Activated CD8-positive, alpha-beta T cell treated with anti-CD3 and anti-CD28 coated beads for 36 hours (primary cell): ENCODE measurements around the gene TEX29. TPM values are rescaled to one million over a fixed set of nuclear protein-coding genes. Genes with fewer than 3 reads are reported as not detected.

Source experiments
- ATAC-seq: fragments of 200-7000 bp; cut with Tn5 transposase; one replicate; pipeline ENCODE4 v1.10.0; 2021; ENCODE audit warnings: mild to moderate bottlenecking, moderate library complexity
- CTCF ChIA-PET: fragments of 350-600 bp; sonication (Branson Sonifier 250); formaldehyde crosslinking; loops from one replicate; lab custom pipeline; 2021; ENCODE audit warnings: antibody characterized with exemption; lab: Charles Lee
- POLR2A ChIA-PET: fragments of 350-600 bp; sonication (Branson Sonifier 250); formaldehyde crosslinking; loops from one replicate; lab custom pipeline; 2021; ENCODE audit warnings: antibody characterized with exemption; lab: Charles Lee
- DNase-seq: peaks from one replicate; pipeline ENCODE4 v3.0.0-alpha.2; 2020
- H3K27ac Mint-ChIP-seq: one replicate; pipeline ENCODE4 v1.8.0; 2021; ENCODE audit warnings: mild to moderate bottlenecking, mixed read lengths
- H3K27me3 Mint-ChIP-seq: one replicate; pipeline ENCODE4 v1.8.0; 2021; ENCODE audit warnings: mixed read lengths
- H3K36me3 Mint-ChIP-seq: one replicate; pipeline ENCODE4 v1.8.0; 2021; ENCODE audit warnings: low read depth, mixed read lengths
- H3K4me1 Mint-ChIP-seq: one replicate; pipeline ENCODE4 v1.8.0; 2021; ENCODE audit warnings: low read depth, mixed read lengths
- H3K4me3 Mint-ChIP-seq: one replicate; pipeline ENCODE4 v1.8.0; 2021; ENCODE audit warnings: mild to moderate bottlenecking, moderate library complexity, mixed read lengths
- H3K9me3 Mint-ChIP-seq: one replicate; pipeline ENCODE4 v1.8.0; 2021; ENCODE audit warnings: mixed read lengths
- CTCF ChIP-seq: fragments of 200-600 bp; IDR thresholded peaks from one replicate; pipeline ENCODE4 v1.8.0; 2022; ENCODE audit warnings: antibody characterized with exemption, mild to moderate bottlenecking
- intact Hi-C: fragments of 100-400 bp; cut with micrococcal nuclease; formaldehyde crosslinking; loops from one replicate; pipeline ENCODE4 v1.10.0; 2022
- total RNA-seq, 2 experiments: library from RNA; stranded (reverse); gene quantifications; one replicate each; pipeline ENCODE4 v1.2.3, GENCODE V29; 2021

Gene TEX29
- total RNA-seq, 2 experiments from 2014 or later: 0.50 to 0.67 TPM

GRCh38 chr13:111385183-111385857, 64.9 kb downstream of the TEX29 start:
- ChIA-PET POLR2A (no interaction called here), CTCF (no interaction called here)
- ATAC-seq: no peak
- peak overlapping the region; percentile 11 for H3K4me3 Mint-ChIP-seq
- DNase-seq: no peak
- intact Hi-C loops: no loop called here
- no peaks in the 10 kb centered on the region for H3K27me3 Mint-ChIP-seq
- no peaks in the 10 kb centered on the region for H3K9me3 Mint-ChIP-seq
- TF ChIP-seq CTCF: no peak
- H3K4me1 Mint-ChIP-seq: peaks cover 36% of the 10 kb centered on the region
- peak overlapping the region; percentile 27 for H3K27ac Mint-ChIP-seq
- no peaks in the 10 kb centered on the region for H3K36me3 Mint-ChIP-seq

GRCh38 chr13:111387026-111387871, 66.8 kb downstream of the TEX29 start:
- no peaks in the 10 kb centered on the region for H3K9me3 Mint-ChIP-seq
- H3K4me3 Mint-ChIP-seq: no peak overlapping the region
- H3K36me3 Mint-ChIP-seq: no peaks in the 10 kb centered on the region
- ChIA-PET CTCF (no interaction called here), POLR2A (no interaction called here)
- H3K4me1 Mint-ChIP-seq: peaks cover 36% of the 10 kb centered on the region
- ATAC-seq (peak; percentile 46), DNase-seq (peak; percentile 40)
- TF ChIP-seq CTCF: no peak
- intact Hi-C loops: no loop called here
- H3K27me3 Mint-ChIP-seq: no peaks in the 10 kb centered on the region
- no peak overlapping the region for H3K27ac Mint-ChIP-seq

- ChIA-PET POLR2A (no interaction called here), CTCF (no interaction called here)
- H3K9me3 Mint-ChIP-seq: no peaks in the 10 kb centered on the region
- intact Hi-C loops: no loop called here
- no peak overlapping the region for H3K4me3 Mint-ChIP-seq
- H3K4me1 Mint-ChIP-seq: peaks cover 36% of the 10 kb centered on the region
- H3K27ac Mint-ChIP-seq: no peak overlapping the region
- ATAC-seq (no peak), DNase-seq (no peak)
- H3K36me3 Mint-ChIP-seq: no peaks in the 10 kb centered on the region
- no peaks in the 10 kb centered on the region for H3K27me3 Mint-ChIP-seq
- TF ChIP-seq CTCF: no peak
Observed at GRCh38 chr13:111387945-111388600, 67.6 kb downstream of the TEX29 start.

GRCh38 chr13:111388851-111389500, 68.5 kb downstream of the TEX29 start:
- intact Hi-C loops: no loop called here
- ChIA-PET CTCF (interaction anchor here (1.0 kb wide), 1 partner anchor 15 kb away, joined by 3 read pairs; no protein-coding TSS in a partner anchor), POLR2A (no interaction called here)
- Mint-ChIP-seq H3K9me3 (no peaks in the 10 kb centered on the region), H3K4me1 (peaks cover 33% of the 10 kb centered on the region), H3K36me3 (no peaks in the 10 kb centered on the region), H3K27ac (no peak overlapping the region), H3K27me3 (no peaks in the 10 kb centered on the region), H3K4me3 (peak overlapping the region; percentile 19)
- DNase-seq: peak; percentile 65
- peak; percentile 68 for ATAC-seq
- no peak for TF ChIP-seq CTCF
